Endothelial cell of umbilical vein (primary cell): ENCODE measurements around the gene LGALS13.

Experiments used
- EZH2 ChIP-seq: IDR thresholded peaks from 2 replicates; pipeline ENCODE4 v1.6.1; 2012; ENCODE audit warnings: borderline replicate concordance, low read depth, mild to moderate bottlenecking, moderate library complexity, low read length, inconsistent platforms; ENCODE audit not compliant: severe bottlenecking
- JUN ChIP-seq: IDR thresholded peaks from 2 replicates; pipeline ENCODE4 v1.6.1; 2011; ENCODE audit warnings: borderline replicate concordance, low read depth; ENCODE audit not compliant: insufficient read length, insufficient read depth
- MYC ChIP-seq: IDR thresholded peaks from one replicate; pipeline ENCODE4 v1.6.1; 2011; ENCODE audit warnings: mild to moderate bottlenecking, low read depth, low read length
- POLR2A ChIP-seq: IDR thresholded peaks from 2 replicates; pipeline ENCODE4 v1.6.1; 2012; ENCODE audit warnings: low read depth, mild to moderate bottlenecking, control low read depth, low read length
- POLR2AphosphoS5 ChIP-seq: IDR thresholded peaks from 2 replicates; pipeline ENCODE4 v1.6.1; 2012; ENCODE audit warnings: low read depth, mild to moderate bottlenecking, control low read depth, low read length, moderate library complexity; ENCODE audit not compliant: insufficient read depth
- TF ChIP-seq, protein P1 (sequence below): IDR thresholded peaks from 2 replicates; pipeline ENCODE4 v1.6.1; 2011; ENCODE audit not compliant: insufficient read depth, insufficient read length
- TF ChIP-seq, protein P2 (sequence below), 2 donors: IDR thresholded peaks; 1 replicate in 1 of 2; 2 replicates in 1 of 2; pipeline ENCODE4 v1.5.1; 2011; ENCODE audit warnings: low read length in 2 of 2, mild to moderate bottlenecking in 2 of 2, moderate library complexity in 2 of 2, control low read depth in 1 of 2, inconsistent platforms in 1 of 2, low read depth in 1 of 2; ENCODE audit not compliant: insufficient read depth in 1 of 2; ENCODE audit errors: extremely low read depth in 1 of 2

DNA sequence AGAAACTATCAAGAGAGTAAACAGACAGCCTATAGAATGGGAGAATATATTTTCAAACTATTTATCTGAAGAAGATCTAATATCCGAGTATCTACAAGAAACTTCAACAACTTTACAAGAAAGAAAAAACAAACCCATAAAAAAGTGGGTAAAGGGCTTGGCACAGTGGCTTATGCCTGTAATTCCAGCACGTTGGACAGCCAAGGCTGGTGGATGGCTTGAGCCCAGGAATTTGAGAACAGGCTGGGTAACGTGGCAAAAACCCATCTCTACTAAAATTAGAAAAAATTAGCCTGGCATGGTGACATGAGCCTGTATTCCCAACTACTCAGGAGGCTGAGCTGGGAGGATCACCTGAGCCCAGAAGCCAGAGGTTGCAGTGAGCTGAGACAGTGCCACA is 45.6 kb downstream of the LGALS13 start:
- TF ChIP-seq, protein P1, sequence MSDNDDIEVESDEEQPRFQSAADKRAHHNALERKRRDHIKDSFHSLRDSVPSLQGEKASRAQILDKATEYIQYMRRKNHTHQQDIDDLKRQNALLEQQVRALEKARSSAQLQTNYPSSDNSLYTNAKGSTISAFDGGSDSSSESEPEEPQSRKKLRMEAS, result no peak
- TF ChIP-seq, protein P2, sequence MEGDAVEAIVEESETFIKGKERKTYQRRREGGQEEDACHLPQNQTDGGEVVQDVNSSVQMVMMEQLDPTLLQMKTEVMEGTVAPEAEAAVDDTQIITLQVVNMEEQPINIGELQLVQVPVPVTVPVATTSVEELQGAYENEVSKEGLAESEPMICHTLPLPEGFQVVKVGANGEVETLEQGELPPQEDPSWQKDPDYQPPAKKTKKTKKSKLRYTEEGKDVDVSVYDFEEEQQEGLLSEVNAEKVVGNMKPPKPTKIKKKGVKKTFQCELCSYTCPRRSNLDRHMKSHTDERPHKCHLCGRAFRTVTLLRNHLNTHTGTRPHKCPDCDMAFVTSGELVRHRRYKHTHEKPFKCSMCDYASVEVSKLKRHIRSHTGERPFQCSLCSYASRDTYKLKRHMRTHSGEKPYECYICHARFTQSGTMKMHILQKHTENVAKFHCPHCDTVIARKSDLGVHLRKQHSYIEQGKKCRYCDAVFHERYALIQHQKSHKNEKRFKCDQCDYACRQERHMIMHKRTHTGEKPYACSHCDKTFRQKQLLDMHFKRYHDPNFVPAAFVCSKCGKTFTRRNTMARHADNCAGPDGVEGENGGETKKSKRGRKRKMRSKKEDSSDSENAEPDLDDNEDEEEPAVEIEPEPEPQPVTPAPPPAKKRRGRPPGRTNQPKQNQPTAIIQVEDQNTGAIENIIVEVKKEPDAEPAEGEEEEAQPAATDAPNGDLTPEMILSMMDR (IDR thresholded peaks at IDR 0.05; ENCODE audit: extremely low read depth in 1 of 2, insufficient read depth in 1 of 2, low read depth in 1 of 2, low read length in 2 of 2), result no peak
- TF ChIP-seq MYC, result no peak
- TF ChIP-seq EZH2, result no peak
- no peak for TF ChIP-seq JUN
- TF ChIP-seq POLR2A, result no peak
- no peak for TF ChIP-seq POLR2AphosphoS5
